GM23248 (cell line): ENCODE data around the gene ICA1. TPM values are rescaled to one million over a fixed set of nuclear protein-coding genes. Genes with fewer than 3 reads are reported as not detected.
A peak's percentile ranks its signal among the peaks of the same experiment; 100 is the strongest.

ENCODE experiments used
- DNase-seq: peaks from one replicate; pipeline ENCODE4 v3.0.0-alpha.2; 2015
- H2AFZ ChIP-seq: fragments of 200-600 bp; sonication (generic); 2 replicates; pipeline ENCODE4 v1.6.1; 2016; ENCODE audit warnings: antibody characterized with exemption
- H3F3A ChIP-seq: fragments of 200-600 bp; sonication (generic); 2 replicates; pipeline ENCODE4 v1.6.1; 2016; ENCODE audit warnings: mild to moderate bottlenecking, antibody characterized with exemption, mixed run types; ENCODE audit not compliant: insufficient read depth
- H3K27ac ChIP-seq: fragments of 200-600 bp; sonication (generic); 2 replicates; pipeline ENCODE4 v1.5.1; 2016; ENCODE audit warnings: mild to moderate bottlenecking
- H3K27me3 ChIP-seq: fragments of 200-600 bp; sonication (generic); replicated peaks from 2 replicates; pipeline ENCODE4 v1.6.1; 2016; ENCODE audit warnings: mild to moderate bottlenecking; ENCODE audit not compliant: insufficient read depth
- H3K36me3 ChIP-seq: fragments of 200-600 bp; sonication (generic); 2 replicates; pipeline ENCODE4 v1.6.1; 2016; ENCODE audit warnings: low read depth, mild to moderate bottlenecking
- H3K4me1 ChIP-seq: fragments of 200-600 bp; sonication (generic); 2 replicates; pipeline ENCODE4 v1.6.1; 2016; ENCODE audit warnings: mild to moderate bottlenecking; ENCODE audit not compliant: insufficient read depth
- H3K4me2 ChIP-seq: fragments of 200-600 bp; sonication (generic); one replicate; pipeline ENCODE4 v1.6.1; 2016; ENCODE audit warnings: mild to moderate bottlenecking; ENCODE audit not compliant: unreplicated experiment
- H3K4me3 ChIP-seq: fragments of 200-600 bp; sonication (generic); 2 replicates; pipeline ENCODE4 v1.5.1; 2016; ENCODE audit warnings: mild to moderate bottlenecking
- H3K79me2 ChIP-seq: fragments of 200-600 bp; sonication (generic); 2 replicates; pipeline ENCODE4 v1.6.1; 2016; ENCODE audit warnings: mild to moderate bottlenecking; ENCODE audit not compliant: insufficient read depth
- H3K9ac ChIP-seq: fragments of 200-600 bp; sonication (generic); 2 replicates; pipeline ENCODE4 v1.6.1; 2016; ENCODE audit warnings: mild to moderate bottlenecking
- H3K9me2 ChIP-seq: fragments of 200-600 bp; sonication (generic); 2 replicates; pipeline ENCODE4 v1.6.1; 2016; ENCODE audit warnings: mixed run types, mild to moderate bottlenecking, moderate library complexity; ENCODE audit not compliant: insufficient read depth
- H3K9me3 ChIP-seq: fragments of 200-600 bp; sonication (generic); one replicate; pipeline ENCODE4 v1.6.1; 2017; ENCODE audit warnings: low read depth
- H4K20me1 ChIP-seq: fragments of 200-600 bp; sonication (generic); 2 replicates; pipeline ENCODE4 v1.6.0; 2016; ENCODE audit not compliant: insufficient read depth
- EZH2 ChIP-seq: fragments of 200-600 bp; sonication (generic); IDR thresholded peaks from 2 replicates; pipeline ENCODE4 v1.6.1; 2018; ENCODE audit warnings: antibody characterized with exemption, mild to moderate bottlenecking; ENCODE audit not compliant: insufficient read depth, poor library complexity, severe bottlenecking
- EZH2phosphoT487 ChIP-seq: fragments of 200-600 bp; sonication (generic); IDR thresholded peaks from 2 replicates; pipeline ENCODE4 v1.6.1; 2018; ENCODE audit warnings: antibody characterized with exemption, moderate library complexity, mild to moderate bottlenecking, low read depth; ENCODE audit not compliant: insufficient read depth
- WGBS, 2 experiments: methylation state at CpG; one replicate each; pipeline ENCODE4 v1.1.6; 2015 to 2017; ENCODE audit warnings: low lambda C conversion rate in 2 of 2, low coverage in 1 of 2; ENCODE audit errors: missing lambda C conversion rate in 2 of 2; 5-methylcytosine and 5-hydroxymethylcytosine counted together
- in situ Hi-C: fragments of 300-500 bp; cut with MboI; formaldehyde crosslinking; loops from 2 replicates; pipeline ENCODE4 v1.15.0; 2020
- polyA plus RNA-seq: library from polyadenylated mRNA; unstranded; fragments of >200 nt; fragmentation: Nextera tagmentation; extraction: Ambion mirVana; gene quantifications from 2 replicates; pipeline ENCODE4 v1.2.1, GENCODE V29; 2016
- total RNA-seq: library from RNA; depleted of rRNA; stranded (reverse); fragments of >200 nt; shearing (Covaris generic); gene quantifications from 2 replicates; pipeline ENCODE4 v1.2.3, GENCODE V29; 2014

The ICA1 gene
- total and polyA plus RNA-seq, 2 experiments from 2014 or later, result not detected

GRCh38 chr7:8255680-8256655 lies 6.0 kb downstream of the ICA1 start:
- no peak for TF ChIP-seq EZH2phosphoT487
- no peak for TF ChIP-seq EZH2
- no peaks in the 10 kb centered on the region for H3K9me2 ChIP-seq
- no peaks in the 10 kb centered on the region for H4K20me1 ChIP-seq
- no peaks in the 10 kb centered on the region for H3K4me1 ChIP-seq
- no peaks in the 10 kb centered on the region for H3F3A ChIP-seq
- WGBS, 2 experiments, result 44 to 52% methylated on average over 6 of the region's 6 CpGs
- no peak for DNase-seq
- in situ Hi-C loops, result no loop called here
- no peak overlapping the region for H3K4me3 ChIP-seq
- H3K9ac ChIP-seq, result no peak overlapping the region
- H3K36me3 ChIP-seq, result no peaks in the 10 kb centered on the region
- no peaks in the 10 kb centered on the region for H3K79me2 ChIP-seq
- H3K27me3 ChIP-seq, result peaks cover 12% of the 10 kb centered on the region
- no peak overlapping the region for H3K27ac ChIP-seq
- no peak overlapping the region for H3K4me2 ChIP-seq
- H3K9me3 ChIP-seq, result no peaks in the 10 kb centered on the region
- H2AFZ ChIP-seq, result no peak overlapping the region

- 46 to 50% methylated on average over 3 of the region's 3 CpGs for WGBS, 2 experiments
- no peaks in the 10 kb centered on the region for H3K79me2 ChIP-seq
- no peaks in the 10 kb centered on the region for H4K20me1 ChIP-seq
- DNase-seq, result no peak
- no peak overlapping the region for H3K9ac ChIP-seq
- H3K27me3 ChIP-seq, result no peaks in the 10 kb centered on the region
- no peak overlapping the region for H3K27ac ChIP-seq
- H3K9me3 ChIP-seq, result no peaks in the 10 kb centered on the region
- TF ChIP-seq EZH2 (no peak), EZH2phosphoT487 (no peak)
- in situ Hi-C loops, result no loop called here
- H3K4me1 ChIP-seq, result no peaks in the 10 kb centered on the region
- H3K4me2 ChIP-seq, result no peak overlapping the region
- no peaks in the 10 kb centered on the region for H3K36me3 ChIP-seq
- no peak overlapping the region for H2AFZ ChIP-seq
- H3F3A ChIP-seq, result no peaks in the 10 kb centered on the region
- no peak overlapping the region for H3K4me3 ChIP-seq
- no peaks in the 10 kb centered on the region for H3K9me2 ChIP-seq
Measured at GRCh38 chr7:8254667-8255066, 7.3 kb downstream of the ICA1 start.

GRCh38 chr7:8254215-8254614 lies 7.8 kb downstream of the ICA1 start:
- H3K9ac ChIP-seq, result no peak overlapping the region
- no peaks in the 10 kb centered on the region for H3K4me1 ChIP-seq
- no peak for TF ChIP-seq EZH2phosphoT487
- no peak for TF ChIP-seq EZH2
- no peak for DNase-seq
- no peaks in the 10 kb centered on the region for H3F3A ChIP-seq
- no peaks in the 10 kb centered on the region for H3K36me3 ChIP-seq
- no peaks in the 10 kb centered on the region for H3K27me3 ChIP-seq
- 28 to 31% methylated on average over 3 of the region's 3 CpGs for WGBS, 2 experiments
- no peak overlapping the region for H2AFZ ChIP-seq
- H3K4me2 ChIP-seq, result no peak overlapping the region
- H3K27ac ChIP-seq, result no peak overlapping the region
- in situ Hi-C loops, result no loop called here
- no peaks in the 10 kb centered on the region for H3K79me2 ChIP-seq
- no peaks in the 10 kb centered on the region for H4K20me1 ChIP-seq
- no peaks in the 10 kb centered on the region for H3K9me2 ChIP-seq
- no peaks in the 10 kb centered on the region for H3K9me3 ChIP-seq
- no peak overlapping the region for H3K4me3 ChIP-seq

- Histone ChIP-seq H4K20me1 (no peaks in the 10 kb centered on the region), H3K4me1 (no peaks in the 10 kb centered on the region), H3K27ac (no peak overlapping the region), H3K4me3 (no peak overlapping the region), H3K9me2 (no peaks in the 10 kb centered on the region), H3K4me2 (no peak overlapping the region), H3F3A (no peaks in the 10 kb centered on the region), H3K27me3 (no peaks in the 10 kb centered on the region), H2AFZ (no peak overlapping the region), H3K9ac (no peak overlapping the region), H3K36me3 (no peaks in the 10 kb centered on the region), H3K79me2 (no peaks in the 10 kb centered on the region), H3K9me3 (no peaks in the 10 kb centered on the region)
- peak; percentile 33 for DNase-seq
- WGBS, 2 experiments, result 19 to 25% methylated on average over 1 of the region's 1 CpG
- in situ Hi-C loops, result no loop called here
- no peak for TF ChIP-seq EZH2
- TF ChIP-seq EZH2phosphoT487, result no peak
Measured at GRCh38 chr7:8251195-8251594, 10.8 kb downstream of the ICA1 start.
